ENCODE measurements around the gene TAGLN2. TPM values are rescaled to one million over a fixed set of nuclear protein-coding genes. Genes with fewer than 3 reads are reported as not detected.
A peak's percentile ranks its signal among the peaks of the same experiment; 100 is the strongest.

The TAGLN2 gene
- total and polyA plus RNA-seq, 9 of the 15 experiments (the other 6 are each of a cell fraction or from before 2014, with no cell fraction given): 192 to 683 (median 455) TPM

DNA sequence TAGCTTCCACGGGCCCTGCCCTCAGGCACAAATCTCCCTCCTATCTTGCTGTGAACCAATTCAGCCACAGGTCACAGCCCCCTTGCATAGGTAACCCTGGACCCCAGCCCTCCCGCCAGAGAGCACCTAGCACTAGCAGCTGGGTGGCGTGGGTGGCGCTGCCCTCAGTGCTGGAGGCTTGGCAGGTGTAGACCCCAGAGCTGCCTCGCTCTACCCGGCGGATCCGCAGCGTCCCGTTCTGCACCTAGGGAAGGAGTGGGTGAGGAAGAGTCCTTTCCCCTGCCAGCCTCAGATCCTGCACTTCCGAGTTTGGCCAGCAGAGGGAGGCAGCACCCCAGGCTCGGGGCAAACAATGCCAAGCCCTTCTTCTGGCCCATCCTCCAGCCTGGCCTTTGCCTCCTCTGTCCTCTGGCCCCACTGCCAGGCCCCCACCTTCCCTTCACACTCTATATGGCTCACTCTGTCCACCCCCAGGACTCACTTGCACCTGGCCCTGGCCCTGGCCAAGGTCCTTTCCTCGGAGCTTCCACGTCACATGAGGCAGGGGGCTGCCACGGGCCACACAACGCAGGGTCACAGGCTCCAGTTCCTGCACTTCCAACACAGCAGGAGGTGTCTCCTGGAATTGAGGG is 11.1 kb upstream of the TAGLN2 start (continued):
- TF ChIP-seq, protein P1, sequence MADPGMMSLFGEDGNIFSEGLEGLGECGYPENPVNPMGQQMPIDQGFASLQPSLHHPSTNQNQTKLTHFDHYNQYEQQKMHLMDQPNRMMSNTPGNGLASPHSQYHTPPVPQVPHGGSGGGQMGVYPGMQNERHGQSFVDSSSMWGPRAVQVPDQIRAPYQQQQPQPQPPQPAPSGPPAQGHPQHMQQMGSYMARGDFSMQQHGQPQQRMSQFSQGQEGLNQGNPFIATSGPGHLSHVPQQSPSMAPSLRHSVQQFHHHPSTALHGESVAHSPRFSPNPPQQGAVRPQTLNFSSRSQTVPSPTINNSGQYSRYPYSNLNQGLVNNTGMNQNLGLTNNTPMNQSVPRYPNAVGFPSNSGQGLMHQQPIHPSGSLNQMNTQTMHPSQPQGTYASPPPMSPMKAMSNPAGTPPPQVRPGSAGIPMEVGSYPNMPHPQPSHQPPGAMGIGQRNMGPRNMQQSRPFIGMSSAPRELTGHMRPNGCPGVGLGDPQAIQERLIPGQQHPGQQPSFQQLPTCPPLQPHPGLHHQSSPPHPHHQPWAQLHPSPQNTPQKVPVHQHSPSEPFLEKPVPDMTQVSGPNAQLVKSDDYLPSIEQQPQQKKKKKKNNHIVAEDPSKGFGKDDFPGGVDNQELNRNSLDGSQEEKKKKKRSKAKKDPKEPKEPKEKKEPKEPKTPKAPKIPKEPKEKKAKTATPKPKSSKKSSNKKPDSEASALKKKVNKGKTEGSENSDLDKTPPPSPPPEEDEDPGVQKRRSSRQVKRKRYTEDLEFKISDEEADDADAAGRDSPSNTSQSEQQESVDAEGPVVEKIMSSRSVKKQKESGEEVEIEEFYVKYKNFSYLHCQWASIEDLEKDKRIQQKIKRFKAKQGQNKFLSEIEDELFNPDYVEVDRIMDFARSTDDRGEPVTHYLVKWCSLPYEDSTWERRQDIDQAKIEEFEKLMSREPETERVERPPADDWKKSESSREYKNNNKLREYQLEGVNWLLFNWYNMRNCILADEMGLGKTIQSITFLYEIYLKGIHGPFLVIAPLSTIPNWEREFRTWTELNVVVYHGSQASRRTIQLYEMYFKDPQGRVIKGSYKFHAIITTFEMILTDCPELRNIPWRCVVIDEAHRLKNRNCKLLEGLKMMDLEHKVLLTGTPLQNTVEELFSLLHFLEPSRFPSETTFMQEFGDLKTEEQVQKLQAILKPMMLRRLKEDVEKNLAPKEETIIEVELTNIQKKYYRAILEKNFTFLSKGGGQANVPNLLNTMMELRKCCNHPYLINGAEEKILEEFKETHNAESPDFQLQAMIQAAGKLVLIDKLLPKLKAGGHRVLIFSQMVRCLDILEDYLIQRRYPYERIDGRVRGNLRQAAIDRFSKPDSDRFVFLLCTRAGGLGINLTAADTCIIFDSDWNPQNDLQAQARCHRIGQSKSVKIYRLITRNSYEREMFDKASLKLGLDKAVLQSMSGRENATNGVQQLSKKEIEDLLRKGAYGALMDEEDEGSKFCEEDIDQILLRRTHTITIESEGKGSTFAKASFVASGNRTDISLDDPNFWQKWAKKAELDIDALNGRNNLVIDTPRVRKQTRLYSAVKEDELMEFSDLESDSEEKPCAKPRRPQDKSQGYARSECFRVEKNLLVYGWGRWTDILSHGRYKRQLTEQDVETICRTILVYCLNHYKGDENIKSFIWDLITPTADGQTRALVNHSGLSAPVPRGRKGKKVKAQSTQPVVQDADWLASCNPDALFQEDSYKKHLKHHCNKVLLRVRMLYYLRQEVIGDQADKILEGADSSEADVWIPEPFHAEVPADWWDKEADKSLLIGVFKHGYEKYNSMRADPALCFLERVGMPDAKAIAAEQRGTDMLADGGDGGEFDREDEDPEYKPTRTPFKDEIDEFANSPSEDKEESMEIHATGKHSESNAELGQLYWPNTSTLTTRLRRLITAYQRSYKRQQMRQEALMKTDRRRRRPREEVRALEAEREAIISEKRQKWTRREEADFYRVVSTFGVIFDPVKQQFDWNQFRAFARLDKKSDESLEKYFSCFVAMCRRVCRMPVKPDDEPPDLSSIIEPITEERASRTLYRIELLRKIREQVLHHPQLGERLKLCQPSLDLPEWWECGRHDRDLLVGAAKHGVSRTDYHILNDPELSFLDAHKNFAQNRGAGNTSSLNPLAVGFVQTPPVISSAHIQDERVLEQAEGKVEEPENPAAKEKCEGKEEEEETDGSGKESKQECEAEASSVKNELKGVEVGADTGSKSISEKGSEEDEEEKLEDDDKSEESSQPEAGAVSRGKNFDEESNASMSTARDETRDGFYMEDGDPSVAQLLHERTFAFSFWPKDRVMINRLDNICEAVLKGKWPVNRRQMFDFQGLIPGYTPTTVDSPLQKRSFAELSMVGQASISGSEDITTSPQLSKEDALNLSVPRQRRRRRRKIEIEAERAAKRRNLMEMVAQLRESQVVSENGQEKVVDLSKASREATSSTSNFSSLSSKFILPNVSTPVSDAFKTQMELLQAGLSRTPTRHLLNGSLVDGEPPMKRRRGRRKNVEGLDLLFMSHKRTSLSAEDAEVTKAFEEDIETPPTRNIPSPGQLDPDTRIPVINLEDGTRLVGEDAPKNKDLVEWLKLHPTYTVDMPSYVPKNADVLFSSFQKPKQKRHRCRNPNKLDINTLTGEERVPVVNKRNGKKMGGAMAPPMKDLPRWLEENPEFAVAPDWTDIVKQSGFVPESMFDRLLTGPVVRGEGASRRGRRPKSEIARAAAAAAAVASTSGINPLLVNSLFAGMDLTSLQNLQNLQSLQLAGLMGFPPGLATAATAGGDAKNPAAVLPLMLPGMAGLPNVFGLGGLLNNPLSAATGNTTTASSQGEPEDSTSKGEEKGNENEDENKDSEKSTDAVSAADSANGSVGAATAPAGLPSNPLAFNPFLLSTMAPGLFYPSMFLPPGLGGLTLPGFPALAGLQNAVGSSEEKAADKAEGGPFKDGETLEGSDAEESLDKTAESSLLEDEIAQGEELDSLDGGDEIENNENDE (IDR thresholded peaks at IDR 0.05; ENCODE audit: low read depth, low read length): no peak
- TF ChIP-seq ILF3 (IDR thresholded peaks at IDR 0.05; ENCODE audit: borderline replicate concordance) (no peak), ZNF24 (IDR thresholded peaks at IDR 0.05) (no peak), GABPB1 (CRISPR knock-in tag; IDR thresholded peaks at IDR 0.05) (peak; percentile 57), RNF2 (IDR thresholded peaks at IDR 0.05) (no peak), PTBP1 (IDR thresholded peaks at IDR 0.05; ENCODE audit: low read depth, low read length) (peak; percentile 98), PHTF2 (CRISPR knock-in tag; IDR thresholded peaks at IDR 0.05) (no peak), RB1 (IDR thresholded peaks at IDR 0.05; ENCODE audit: low read depth) (peak; percentile 45; the same call in 1 of the 2 replicates), EHMT2 (IDR thresholded peaks at IDR 0.05) (no peak), SPI1 (IDR thresholded peaks at IDR 0.05; ENCODE audit: borderline replicate concordance, low read depth, low read length) (no peak)
- TF ChIP-seq, protein P2, sequence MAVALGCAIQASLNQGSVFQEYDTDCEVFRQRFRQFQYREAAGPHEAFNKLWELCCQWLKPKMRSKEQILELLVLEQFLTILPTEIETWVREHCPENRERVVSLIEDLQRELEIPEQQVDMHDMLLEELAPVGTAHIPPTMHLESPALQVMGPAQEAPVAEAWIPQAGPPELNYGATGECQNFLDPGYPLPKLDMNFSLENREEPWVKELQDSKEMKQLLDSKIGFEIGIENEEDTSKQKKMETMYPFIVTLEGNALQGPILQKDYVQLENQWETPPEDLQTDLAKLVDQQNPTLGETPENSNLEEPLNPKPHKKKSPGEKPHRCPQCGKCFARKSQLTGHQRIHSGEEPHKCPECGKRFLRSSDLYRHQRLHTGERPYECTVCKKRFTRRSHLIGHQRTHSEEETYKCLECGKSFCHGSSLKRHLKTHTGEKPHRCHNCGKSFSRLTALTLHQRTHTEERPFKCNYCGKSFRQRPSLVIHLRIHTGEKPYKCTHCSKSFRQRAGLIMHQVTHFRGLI (CRISPR knock-in tag; IDR thresholded peaks at IDR 0.05): no peak
- TF ChIP-seq, protein P3, sequence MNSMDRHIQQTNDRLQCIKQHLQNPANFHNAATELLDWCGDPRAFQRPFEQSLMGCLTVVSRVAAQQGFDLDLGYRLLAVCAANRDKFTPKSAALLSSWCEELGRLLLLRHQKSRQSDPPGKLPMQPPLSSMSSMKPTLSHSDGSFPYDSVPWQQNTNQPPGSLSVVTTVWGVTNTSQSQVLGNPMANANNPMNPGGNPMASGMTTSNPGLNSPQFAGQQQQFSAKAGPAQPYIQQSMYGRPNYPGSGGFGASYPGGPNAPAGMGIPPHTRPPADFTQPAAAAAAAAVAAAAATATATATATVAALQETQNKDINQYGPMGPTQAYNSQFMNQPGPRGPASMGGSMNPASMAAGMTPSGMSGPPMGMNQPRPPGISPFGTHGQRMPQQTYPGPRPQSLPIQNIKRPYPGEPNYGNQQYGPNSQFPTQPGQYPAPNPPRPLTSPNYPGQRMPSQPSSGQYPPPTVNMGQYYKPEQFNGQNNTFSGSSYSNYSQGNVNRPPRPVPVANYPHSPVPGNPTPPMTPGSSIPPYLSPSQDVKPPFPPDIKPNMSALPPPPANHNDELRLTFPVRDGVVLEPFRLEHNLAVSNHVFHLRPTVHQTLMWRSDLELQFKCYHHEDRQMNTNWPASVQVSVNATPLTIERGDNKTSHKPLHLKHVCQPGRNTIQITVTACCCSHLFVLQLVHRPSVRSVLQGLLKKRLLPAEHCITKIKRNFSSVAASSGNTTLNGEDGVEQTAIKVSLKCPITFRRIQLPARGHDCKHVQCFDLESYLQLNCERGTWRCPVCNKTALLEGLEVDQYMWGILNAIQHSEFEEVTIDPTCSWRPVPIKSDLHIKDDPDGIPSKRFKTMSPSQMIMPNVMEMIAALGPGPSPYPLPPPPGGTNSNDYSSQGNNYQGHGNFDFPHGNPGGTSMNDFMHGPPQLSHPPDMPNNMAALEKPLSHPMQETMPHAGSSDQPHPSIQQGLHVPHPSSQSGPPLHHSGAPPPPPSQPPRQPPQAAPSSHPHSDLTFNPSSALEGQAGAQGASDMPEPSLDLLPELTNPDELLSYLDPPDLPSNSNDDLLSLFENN (IDR thresholded peaks at IDR 0.05; ENCODE audit: low read depth in 2 of 2, low read length in 2 of 2): 0 out of 4 replicates have a peak, but pooled peaks of 1 of the 2 experiments have one; percentile 7
